GM21786 (cell line): ENCODE measurements around the gene RAB31.
"Not testable (repeated sequence)": the region's sequence is repeated elsewhere in the genome, so short reads cannot be mapped to it uniquely, and the experiment has no call there.

Source experiments
- ATAC-seq: cut with Tn5 transposase; IDR thresholded peaks from one replicate; pipeline ENCODE4 v1.9.1; 2021; ENCODE audit not compliant: unreplicated experiment

RAB31 gene

DNA sequence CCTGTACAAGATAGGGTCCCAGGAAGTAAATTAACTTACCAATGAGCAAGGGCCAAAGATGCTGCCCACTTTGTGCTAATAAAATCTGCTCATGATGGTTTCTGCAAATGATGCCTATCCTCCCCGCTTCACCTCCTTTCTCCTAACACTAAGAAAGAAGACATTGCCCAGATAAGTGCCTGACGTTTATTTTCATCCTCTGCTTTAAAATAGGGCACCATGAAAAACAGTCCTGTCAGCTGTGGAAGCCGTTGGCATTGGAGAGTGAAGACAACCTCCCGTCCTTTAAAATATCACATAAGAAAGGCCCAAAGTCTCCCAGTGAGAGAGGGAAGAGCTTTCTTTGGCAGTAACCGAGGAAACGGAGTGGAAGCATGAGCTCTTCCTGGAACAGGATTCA, 176.0 kb downstream of the RAB31 start:
- no peak for ATAC-seq

DNA sequence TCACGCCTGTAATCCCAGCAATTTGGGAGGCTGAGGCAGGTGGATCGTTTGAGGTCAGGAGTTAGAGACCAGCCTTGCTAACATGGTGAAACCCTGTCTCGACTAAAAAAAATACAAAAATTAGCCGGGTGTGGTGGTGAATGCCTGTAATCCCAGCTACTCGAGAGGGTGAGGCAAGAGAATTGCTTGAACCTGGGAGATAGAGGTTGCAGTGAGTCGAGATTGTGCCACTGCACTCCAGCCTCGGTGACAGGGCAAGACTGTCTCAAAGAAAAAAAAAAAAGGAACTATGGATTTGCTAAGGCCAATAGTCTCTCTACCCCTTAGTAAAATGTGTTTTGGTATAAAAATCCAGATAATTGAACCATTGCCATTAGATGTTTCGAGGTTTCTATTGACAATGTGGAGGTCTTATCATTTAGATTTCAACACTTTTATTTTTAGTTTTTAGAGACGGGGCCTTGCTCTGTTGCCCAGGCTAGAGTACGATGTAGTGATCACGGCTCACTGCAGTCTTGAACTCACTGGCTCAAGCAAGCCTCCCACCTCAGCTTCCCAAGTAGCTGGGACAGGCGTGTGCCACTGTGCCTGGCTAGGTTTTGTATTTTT, 176.5 kb downstream of the RAB31 start:
- no peak for ATAC-seq

DNA sequence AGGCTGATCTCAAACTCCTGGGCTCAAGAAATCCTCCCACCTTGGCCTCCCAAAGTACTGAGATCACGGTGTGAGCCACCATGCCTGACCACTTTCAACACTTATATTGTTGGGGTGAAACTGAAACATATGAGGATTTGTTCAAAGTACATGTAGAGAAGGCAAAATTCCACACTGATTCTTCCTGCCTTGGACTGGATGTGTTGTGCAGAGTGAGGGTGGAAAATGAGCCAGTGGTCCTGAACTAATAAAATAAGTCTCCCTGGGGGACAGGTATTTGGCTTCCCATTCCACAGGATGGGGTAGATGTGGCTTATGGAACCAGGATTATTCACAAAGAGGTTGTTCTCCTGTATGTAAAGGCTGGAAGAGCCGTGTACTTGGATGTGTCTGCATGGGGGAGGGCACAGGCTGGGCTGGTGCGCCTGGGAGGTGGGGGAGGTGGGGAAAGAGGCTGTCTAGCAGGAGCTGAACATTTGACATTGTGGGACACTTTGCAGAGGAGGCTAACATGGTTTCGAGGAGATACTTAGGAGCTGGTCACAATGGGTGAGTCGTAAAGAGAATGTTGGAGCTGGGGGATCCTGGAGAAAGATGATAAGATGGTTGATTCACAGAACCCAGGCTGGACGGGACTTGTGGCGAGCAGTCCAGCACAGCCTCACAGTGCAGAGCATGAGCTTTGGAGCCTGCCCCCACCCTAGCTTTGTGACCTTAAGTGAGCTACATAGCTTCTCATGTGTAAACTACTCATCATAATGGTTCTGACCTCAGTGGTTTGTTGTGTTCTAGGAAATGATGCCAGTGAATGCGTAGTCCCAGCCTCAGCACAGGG, 177.3 kb downstream of the RAB31 start, which contains the start of gene TXNDC2:
Gene TXNDC2 (plus strand): TSS at position 804 of the 835 bp plus-strand sequence. CDS start 708 bp downstream, outside the sequence.
- no peak for ATAC-seq

DNA sequence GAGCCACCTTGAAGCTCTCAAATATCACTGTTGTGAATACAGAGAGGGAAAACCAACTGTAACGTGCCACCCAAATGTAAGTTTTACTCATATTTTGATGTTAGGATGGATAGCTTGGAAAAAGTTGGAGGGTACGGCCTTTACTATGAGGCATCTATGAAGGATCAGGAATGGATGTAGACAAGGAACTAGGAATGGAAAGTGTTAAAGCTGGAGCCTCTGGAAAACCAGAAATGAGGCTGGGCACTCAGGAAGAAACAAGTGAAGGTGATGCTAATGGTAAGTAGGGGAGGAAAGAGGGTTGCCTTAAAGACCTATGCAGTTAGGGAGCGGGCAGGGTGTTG, 177.9 kb downstream of the RAB31 start:
- no peak for ATAC-seq

DNA sequence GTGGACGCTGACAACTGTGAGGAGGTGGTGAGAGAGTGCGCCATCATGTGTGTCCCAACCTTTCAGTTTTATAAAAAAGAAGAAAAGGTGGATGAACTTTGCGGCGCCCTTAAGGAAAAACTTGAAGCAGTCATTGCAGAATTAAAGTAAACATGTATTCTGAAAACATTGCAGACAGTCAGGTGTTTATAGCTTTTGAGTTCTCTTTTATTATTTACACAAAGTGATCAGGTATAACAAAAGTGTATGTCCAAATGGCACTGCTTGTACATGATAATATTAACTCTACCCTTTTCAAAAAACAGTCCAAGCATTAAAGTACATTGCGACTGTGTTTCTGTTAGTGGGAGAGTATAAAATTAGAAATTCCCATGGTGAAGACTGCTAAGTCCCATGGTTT, 179.9 kb downstream of the RAB31 start:
- no peak for ATAC-seq

GRCh38 chr18:9890196-9890595, 182.1 kb downstream of the RAB31 start:
- no peak for ATAC-seq

- ATAC-seq: no peak
Measured at GRCh38 chr18:9890957-9891356, 182.9 kb downstream of the RAB31 start.

DNA sequence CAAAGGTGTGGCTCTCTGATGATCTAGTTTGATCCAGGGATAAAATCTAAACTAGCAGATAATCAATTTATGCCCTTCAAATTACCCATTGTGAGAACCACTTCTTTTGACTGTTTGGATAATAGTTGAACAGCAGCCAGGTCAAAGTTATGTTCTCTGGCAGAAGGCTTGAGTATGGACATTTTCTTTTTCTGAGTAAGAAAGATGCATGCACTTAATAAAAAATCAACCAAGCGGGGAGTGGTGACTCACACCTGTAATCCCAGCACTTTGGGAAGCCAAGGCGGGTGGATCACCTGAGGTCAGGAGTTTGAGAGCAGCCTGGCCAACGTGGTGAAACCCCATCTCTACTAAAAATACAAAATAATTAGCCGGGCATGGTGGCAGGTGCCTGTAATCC, 183.4 kb downstream of the RAB31 start:
- ATAC-seq: not testable (repeated sequence)

GRCh38 chr18:9894454-9895068, 186.5 kb downstream of the RAB31 start:
- ATAC-seq: no peak

DNA sequence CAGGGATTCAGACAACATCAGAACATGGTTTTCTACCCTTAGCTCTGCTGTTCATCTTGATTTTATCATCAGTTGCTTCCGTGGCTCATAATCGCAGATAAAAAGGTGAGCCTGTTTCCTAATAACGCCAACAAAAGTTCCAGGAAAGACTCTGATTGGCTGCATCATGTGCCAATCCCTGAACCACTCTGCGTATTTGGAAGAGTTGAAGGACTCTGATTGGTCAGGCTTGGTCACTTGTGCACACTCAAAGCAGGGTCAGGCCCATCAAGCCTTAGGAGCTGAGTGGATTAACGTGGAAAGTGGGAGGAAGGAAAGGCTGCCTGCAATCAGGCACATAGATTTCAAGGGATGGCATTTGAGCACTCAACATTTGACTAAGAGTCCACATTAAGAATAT, 189.0 kb downstream of the RAB31 start:
- no peak for ATAC-seq

DNA sequence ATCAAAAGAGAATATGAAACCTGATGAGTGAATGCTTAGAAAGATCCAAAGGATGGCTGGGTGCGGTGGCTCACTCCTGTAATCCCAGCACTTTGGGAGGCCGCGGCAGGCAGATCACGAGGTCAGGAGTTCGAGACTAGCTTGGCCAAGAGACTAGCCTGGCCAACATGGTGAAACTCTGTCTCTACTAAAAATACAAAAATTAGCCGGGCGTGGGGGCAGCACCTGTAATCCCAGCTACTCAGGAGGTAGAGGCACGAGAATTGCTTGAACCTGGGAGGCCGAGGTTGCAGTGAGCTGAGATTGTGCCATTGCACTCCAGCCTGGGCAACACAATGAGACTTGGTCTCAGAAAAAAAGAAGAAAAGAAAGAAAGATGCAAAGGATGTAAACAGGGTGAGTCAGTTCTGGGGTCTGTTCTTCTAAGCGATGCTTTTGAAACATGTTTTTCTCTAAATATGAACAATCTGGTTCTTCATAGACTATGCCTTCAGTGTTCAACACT, 189.7 kb downstream of the RAB31 start:
- ATAC-seq: not testable (repeated sequence)

DNA sequence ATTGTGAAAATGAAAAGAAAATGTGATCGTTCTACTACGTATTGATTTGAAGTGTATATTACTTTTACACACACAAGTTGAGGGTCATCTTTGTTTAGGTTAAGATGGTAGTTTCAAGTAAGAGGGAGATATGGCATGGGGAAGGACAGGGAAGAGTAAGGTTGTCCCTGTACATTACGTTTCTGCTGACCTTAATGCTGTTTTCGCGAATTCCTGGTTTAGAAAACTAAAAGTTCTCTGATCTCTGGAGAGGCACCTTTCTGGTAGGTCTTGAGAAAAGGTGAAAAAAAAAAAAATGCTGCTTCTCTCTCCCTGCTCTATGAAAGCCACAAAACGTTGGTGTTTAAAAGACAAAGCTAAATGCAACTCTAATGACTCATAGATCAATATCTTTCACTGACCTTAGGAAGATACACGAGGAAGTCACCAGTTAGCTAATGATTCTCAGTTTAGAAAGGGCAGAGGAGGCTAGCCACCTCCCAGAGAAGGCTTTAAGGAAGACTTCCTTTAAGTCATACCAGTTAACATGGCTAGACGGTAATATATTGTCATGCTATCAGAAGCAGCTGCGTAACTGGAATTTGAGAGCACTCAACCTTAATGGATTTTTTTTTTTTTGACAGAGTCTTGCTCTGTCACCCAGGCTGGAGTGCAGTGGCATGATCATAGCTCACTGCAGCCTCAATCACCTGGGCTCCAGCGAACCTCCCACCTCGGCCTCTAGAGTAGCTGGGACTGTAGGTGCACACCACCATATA, 190.9 kb downstream of the RAB31 start:
- ATAC-seq: no peak

DNA sequence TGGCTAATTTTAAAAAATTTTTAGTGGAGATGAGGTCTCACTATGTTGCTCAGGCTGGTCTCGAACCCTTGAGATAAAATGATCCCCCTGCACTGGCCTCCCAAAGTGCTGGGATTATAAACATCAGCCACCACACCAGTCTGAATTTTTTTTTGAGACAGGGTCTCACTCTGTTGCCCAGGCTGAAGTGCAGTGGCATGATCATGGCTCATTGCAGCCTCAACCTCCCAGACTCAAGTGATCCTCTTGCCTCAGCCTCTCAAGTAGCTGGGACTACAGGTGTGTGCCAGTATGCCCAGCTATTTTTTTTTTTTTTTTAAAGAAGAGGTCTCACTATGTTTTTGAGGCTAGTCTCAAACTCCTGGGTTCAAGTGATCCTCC, 191.4 kb downstream of the RAB31 start:
- ATAC-seq: not testable (repeated sequence)

GRCh38 chr18:9900699-9901098, 192.6 kb downstream of the RAB31 start:
- ATAC-seq: no peak

DNA sequence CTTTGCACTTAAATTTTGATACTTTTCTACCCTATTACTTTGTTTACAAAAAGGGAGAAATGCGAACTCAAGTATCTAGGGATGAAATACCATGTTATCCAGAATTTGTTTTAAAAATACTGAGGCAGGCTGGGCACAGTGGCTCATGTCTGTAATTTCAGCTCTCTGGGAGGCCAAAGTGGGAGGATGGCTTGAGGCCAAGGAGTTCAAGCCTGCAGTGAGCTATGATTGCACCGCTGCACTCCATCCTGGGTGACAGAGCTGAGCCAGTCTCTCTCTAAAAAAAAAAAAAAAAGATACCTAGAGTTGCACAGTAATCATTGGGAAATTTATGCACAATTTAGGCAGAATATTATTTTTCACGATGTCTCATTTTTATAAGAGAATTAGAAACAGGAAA, 193.3 kb downstream of the RAB31 start:
- no peak for ATAC-seq

GRCh38 chr18:9902264-9902663, 194.2 kb downstream of the RAB31 start:
- not testable (repeated sequence) for ATAC-seq

DNA sequence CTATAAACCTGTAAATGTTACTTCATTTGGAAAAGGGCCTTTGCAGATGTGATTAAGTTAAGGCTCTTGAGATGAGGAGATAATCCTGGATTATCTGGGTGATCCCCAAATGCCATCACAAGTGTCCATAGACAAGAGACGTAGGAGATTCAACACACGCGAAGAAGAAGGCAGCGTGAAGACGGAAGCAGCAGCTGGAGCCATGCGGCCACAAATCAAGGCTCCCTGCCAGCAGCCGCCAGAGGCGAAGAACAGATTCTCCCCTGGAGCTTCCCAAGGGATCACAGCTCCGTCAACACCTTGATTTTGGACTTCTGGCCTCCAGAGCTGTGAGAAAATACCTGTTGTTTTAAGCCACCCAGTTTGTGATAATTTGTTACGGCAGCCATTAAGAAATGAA, 194.7 kb downstream of the RAB31 start:
- no peak for ATAC-seq

- no peak for ATAC-seq
Measured at GRCh38 chr18:9905401-9905922, 197.4 kb downstream of the RAB31 start.

DNA sequence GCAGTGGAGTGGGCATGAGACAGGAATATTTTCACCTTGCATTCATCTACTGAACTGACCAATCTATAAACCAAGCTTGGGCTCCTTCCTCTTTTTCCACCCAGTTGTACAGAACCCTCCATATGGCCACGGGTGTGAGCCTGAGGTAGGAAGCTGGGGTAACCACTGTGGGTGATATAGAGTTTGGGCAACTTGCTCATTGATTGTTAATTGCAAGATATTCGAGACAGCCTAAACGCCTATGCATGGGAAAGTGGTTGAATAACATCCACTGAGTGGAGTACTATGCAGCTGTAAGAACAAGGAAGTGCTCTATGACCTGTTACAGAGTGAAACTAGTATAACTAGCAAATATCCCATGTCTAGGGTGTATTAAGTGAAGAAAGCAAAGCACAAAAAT, 198.4 kb downstream of the RAB31 start:
- ATAC-seq: no peak

- no peak for ATAC-seq
Measured at GRCh38 chr18:9907867-9908266, 199.8 kb downstream of the RAB31 start.

DNA sequence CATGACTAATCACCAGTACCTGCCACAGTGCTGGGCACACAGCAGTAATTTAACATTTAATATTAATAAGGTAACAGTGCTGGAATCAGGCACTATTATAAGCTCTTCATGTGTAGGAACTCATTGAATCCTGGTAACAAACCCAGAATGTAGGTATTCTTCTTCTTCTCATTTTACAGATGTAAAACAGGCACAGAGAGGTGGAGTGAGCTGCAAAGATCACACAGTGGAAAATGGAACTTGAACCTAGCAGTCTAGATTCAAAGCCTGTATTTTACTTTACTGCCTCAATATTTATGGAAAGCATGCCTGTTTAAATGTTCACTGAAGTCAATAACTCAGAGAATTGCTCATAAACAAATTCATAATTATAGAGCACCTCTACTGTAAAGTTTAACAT, 202.0 kb downstream of the RAB31 start:
- ATAC-seq: no peak
